PC-9 (cell line): ENCODE data around the gene DPEP3. TPM values are rescaled to one million over a fixed set of nuclear protein-coding genes. Genes with fewer than 3 reads are reported as not detected.

ENCODE experiments used
- BruUV-seq: library from RNA; stranded (reverse); fragments of 400-500 nt; replicated peaks from 2 replicates; lab custom pipeline; 2021; lab: Mats Ljungman, UMichigan
- CTCF ChIA-PET: fragments of 300-600 bp; sonication (Branson Sonifier 250); formaldehyde crosslinking; loops from one replicate; lab custom pipeline; 2022; ENCODE audit warnings: antibody characterized with exemption; lab: Charles Lee
- POLR2A ChIA-PET: fragments of 300-600 bp; sonication (Branson Sonifier 250); formaldehyde crosslinking; loops from one replicate; lab custom pipeline; 2022; ENCODE audit warnings: antibody characterized with exemption; ENCODE audit not compliant: unreplicated experiment; lab: Charles Lee
- DNase-seq, 2 experiments: peaks; one replicate each; pipeline versions ENCODE4 v3.0.0 to v3.0.0-alpha.2; 2015 to 2022; ENCODE audit warnings: mixed read lengths in 1 of 2
- H2AFZ ChIP-seq: fragments of 200-600 bp; sonication (generic); 2 replicates; pipeline ENCODE4 v1.8.1; 2017; ENCODE audit warnings: antibody characterized with exemption
- H3F3A ChIP-seq: fragments of 200-600 bp; sonication (generic); 2 replicates; pipeline ENCODE4 v1.8.1; 2017; ENCODE audit warnings: antibody characterized with exemption, mild to moderate bottlenecking, low read depth; ENCODE audit not compliant: insufficient read depth
- H3K27ac ChIP-seq: fragments of 200-600 bp; sonication (generic); 2 replicates; pipeline ENCODE4 v1.6.1; 2016; ENCODE audit warnings: mixed run types
- H3K27me3 ChIP-seq: fragments of 200-600 bp; sonication (generic); 2 replicates; pipeline ENCODE4 v1.6.1; 2016; ENCODE audit warnings: low read depth, mixed run types; ENCODE audit not compliant: insufficient read depth
- H3K36me3 ChIP-seq: fragments of 200-600 bp; sonication (generic); 2 replicates; pipeline ENCODE4 v1.6.1; 2016; ENCODE audit warnings: low read depth, mixed run types
- H3K4me1 ChIP-seq: fragments of 200-600 bp; sonication (generic); replicated peaks from 2 replicates; pipeline ENCODE4 v1.6.1; 2016; ENCODE audit warnings: mixed run types; ENCODE audit not compliant: insufficient read depth
- H3K4me2 ChIP-seq: fragments of 200-600 bp; sonication (generic); 2 replicates; pipeline ENCODE4 v1.6.1; 2017; ENCODE audit warnings: mixed run types
- H3K4me3 ChIP-seq: fragments of 200-600 bp; sonication (generic); 2 replicates; pipeline ENCODE4 v1.6.1; 2016; ENCODE audit warnings: mixed run types
- H3K79me2 ChIP-seq: fragments of 200-600 bp; sonication (generic); 2 replicates; pipeline ENCODE4 v1.6.1; 2017; ENCODE audit warnings: low read depth, mixed run types
- H3K9me2 ChIP-seq: fragments of 200-600 bp; sonication (generic); 2 replicates; pipeline ENCODE4 v1.8.1; 2017; ENCODE audit warnings: mild to moderate bottlenecking; ENCODE audit not compliant: insufficient read depth
- H3K9me3 ChIP-seq: fragments of 200-600 bp; sonication (generic); 2 replicates; pipeline ENCODE4 v1.8.1; 2016; ENCODE audit warnings: low read depth; ENCODE audit not compliant: insufficient read depth
- H4K20me1 ChIP-seq: fragments of 200-600 bp; sonication (generic); 2 replicates; pipeline ENCODE4 v1.8.1; 2017; ENCODE audit not compliant: insufficient read depth
- EZH2 ChIP-seq: fragments of 200-600 bp; sonication (generic); IDR thresholded peaks from 2 replicates; pipeline ENCODE4 v1.8.0; 2017; ENCODE audit warnings: antibody characterized with exemption, low read depth
- intact Hi-C: fragments of 100-400 bp; cut with micrococcal nuclease; formaldehyde crosslinking; loops from one replicate; pipeline ENCODE4 v1.10.0; 2022; ENCODE audit not compliant: unreplicated experiment
- total RNA-seq: library from RNA; stranded (reverse); gene quantifications from 2 replicates; pipeline ENCODE4 v1.2.3, GENCODE V29; 2021
- TF ChIP-seq, protein P1 (sequence below): fragments of 200-600 bp; sonication (generic); conservative IDR thresholded peaks from 2 replicates; pipeline ENCODE4 v1.6.1; 2017; ENCODE audit warnings: mixed run types, antibody characterized with exemption, mild to moderate bottlenecking, moderate library complexity

The DPEP3 gene
- total RNA-seq, 1 experiment from 2014 or later, result not detected

DNA sequence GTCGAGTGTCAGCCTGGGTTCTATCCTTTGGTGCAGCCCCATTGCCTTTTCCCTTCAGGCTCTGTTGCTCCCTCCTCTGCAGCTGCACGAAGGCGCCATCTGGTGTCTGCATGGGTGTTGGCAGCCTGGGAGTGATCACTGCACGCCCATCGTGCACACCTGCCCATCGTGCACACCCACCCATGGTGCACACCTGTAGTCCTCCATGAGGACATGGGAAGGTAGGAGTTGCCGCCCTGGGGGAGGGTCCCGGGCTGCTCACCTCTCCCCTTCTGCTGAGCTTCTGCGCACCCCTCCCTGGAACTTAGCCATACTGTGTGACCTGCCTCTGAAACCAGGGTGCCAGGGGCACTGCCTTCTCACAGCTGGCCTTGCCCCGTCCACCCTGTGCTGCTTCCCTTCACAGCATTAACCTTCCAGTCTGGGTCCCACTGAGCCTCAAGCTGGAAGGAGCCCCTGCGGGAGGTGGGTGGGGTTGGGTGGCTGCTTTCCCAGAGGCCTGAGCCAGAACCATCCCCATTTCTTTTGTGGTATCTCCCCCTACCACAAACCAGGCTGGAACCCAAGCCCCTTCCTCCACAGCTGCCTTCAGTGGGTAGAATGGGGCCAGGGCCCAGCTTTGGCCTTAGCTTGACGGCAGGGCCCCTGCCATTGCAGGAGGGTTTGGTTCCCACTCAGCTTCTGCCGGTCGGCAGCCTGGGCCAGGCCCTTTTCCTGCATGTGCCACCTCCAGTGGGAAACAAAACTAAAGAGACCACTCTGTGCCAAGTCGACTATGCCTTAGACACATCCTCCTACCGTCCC is 51.5 kb downstream of the DPEP3 start:
- intact Hi-C loops, result loop anchor here (1.0 to 5.0 kb wide), 4 partner anchors 36 to 407 kb away; partner anchors contain the start of gene PSKH1
- H3K9me2 ChIP-seq, result no peaks in the 10 kb centered on the region
- H3K9me3 ChIP-seq, result no peaks in the 10 kb centered on the region
- no TSS peak for BruUV-seq
- H3K4me3 ChIP-seq, result no peak overlapping the region
- peak in 1 of 2 experiments; percentile 64 for DNase-seq
- no peaks in the 10 kb centered on the region for H3K27me3 ChIP-seq
- no peaks in the 10 kb centered on the region for H3K79me2 ChIP-seq
- ChIA-PET POLR2A (no interaction called here), CTCF (interaction anchor here (0.6 kb wide), 1 partner anchor 103 kb away, joined by 3 read pairs; no protein-coding TSS in a partner anchor)
- no peak for TF ChIP-seq EZH2
- TF ChIP-seq, protein P1, sequence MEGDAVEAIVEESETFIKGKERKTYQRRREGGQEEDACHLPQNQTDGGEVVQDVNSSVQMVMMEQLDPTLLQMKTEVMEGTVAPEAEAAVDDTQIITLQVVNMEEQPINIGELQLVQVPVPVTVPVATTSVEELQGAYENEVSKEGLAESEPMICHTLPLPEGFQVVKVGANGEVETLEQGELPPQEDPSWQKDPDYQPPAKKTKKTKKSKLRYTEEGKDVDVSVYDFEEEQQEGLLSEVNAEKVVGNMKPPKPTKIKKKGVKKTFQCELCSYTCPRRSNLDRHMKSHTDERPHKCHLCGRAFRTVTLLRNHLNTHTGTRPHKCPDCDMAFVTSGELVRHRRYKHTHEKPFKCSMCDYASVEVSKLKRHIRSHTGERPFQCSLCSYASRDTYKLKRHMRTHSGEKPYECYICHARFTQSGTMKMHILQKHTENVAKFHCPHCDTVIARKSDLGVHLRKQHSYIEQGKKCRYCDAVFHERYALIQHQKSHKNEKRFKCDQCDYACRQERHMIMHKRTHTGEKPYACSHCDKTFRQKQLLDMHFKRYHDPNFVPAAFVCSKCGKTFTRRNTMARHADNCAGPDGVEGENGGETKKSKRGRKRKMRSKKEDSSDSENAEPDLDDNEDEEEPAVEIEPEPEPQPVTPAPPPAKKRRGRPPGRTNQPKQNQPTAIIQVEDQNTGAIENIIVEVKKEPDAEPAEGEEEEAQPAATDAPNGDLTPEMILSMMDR, result peak; percentile 90
- peaks cover 33% of the 10 kb centered on the region for H4K20me1 ChIP-seq
- no peak overlapping the region for H3K4me2 ChIP-seq
- peaks cover 5% of the 10 kb centered on the region; the same call in 1 of the 2 replicates for H3F3A ChIP-seq
- H3K27ac ChIP-seq, result no peak overlapping the region
- H2AFZ ChIP-seq, result no peak overlapping the region
- no peaks in the 10 kb centered on the region for H3K4me1 ChIP-seq
- no peaks in the 10 kb centered on the region for H3K36me3 ChIP-seq

DNA sequence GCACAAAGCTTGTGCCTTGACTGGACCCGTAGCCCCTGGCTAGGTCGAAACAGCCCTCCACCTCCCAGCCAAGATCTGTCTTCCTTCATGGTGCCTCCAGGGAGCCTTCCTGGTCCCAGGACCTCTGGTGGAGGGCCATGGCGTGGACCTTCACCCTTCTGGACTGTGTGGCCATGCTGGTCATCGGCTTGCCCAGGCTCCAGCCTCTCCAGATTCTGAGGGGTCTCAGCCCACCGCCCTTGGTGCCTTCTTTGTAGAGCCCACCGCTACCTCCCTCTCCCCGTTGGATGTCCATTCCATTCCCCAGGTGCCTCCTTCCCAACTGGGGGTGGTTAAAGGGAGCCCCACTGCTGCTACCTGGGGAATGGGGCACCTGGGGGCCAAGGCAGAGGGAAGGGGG is 52.2 kb downstream of the DPEP3 start:
- Histone ChIP-seq H3F3A (peaks cover 5% of the 10 kb centered on the region; the same call in 1 of the 2 replicates), H3K36me3 (no peaks in the 10 kb centered on the region), H3K4me3 (no peak overlapping the region), H3K27me3 (no peaks in the 10 kb centered on the region), H3K9me3 (no peaks in the 10 kb centered on the region), H4K20me1 (peaks cover 33% of the 10 kb centered on the region), H3K27ac (no peak overlapping the region), H3K4me2 (no peak overlapping the region), H2AFZ (no peak overlapping the region), H3K9me2 (no peaks in the 10 kb centered on the region), H3K79me2 (no peaks in the 10 kb centered on the region), H3K4me1 (no peaks in the 10 kb centered on the region)
- BruUV-seq, result no TSS peak
- ChIA-PET CTCF (no interaction called here), POLR2A (no interaction called here)
- no peak for DNase-seq
- intact Hi-C loops, result loop anchor here (1.0 to 5.0 kb wide), 4 partner anchors 36 to 407 kb away; partner anchors contain the start of gene PSKH1
- TF ChIP-seq, protein P1, result no peak
- TF ChIP-seq EZH2, result no peak

DNA sequence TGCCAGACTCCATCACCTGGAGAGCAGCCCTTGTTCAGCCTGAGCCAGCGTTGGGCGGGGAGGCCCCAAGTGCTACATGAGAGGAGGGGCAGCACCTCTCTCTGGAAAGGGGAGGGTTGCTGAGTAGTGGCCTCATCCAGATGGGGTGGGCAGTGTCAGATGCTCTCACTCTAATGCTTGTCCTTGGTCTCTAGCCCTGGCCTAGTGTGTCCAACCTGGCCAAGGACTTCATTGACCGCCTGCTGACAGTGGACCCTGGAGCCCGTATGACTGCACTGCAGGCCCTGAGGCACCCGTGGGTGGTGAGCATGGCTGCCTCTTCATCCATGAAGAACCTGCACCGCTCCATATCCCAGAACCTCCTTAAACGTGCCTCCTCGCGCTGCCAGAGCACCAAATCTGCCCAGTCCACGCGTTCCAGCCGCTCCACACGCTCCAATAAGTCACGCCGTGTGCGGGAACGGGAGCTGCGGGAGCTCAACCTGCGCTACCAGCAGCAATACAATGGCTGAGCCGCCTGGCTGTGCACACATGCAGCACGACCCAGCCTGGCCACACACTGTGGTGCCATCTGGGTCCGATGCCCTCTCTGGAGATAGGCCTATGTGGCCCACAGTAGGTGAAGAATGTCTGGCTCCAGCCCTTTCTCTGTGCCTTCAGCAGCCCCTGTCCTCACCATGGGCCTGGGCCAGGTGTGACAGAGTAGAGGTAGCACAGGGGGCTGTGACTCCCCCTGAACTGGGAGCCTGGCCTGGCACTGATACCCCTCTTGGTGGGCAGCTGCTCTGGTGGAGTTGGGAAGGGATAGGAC is 53.0 kb downstream of the DPEP3 start:
- Histone ChIP-seq H3F3A (peaks cover 5% of the 10 kb centered on the region; the same call in 1 of the 2 replicates), H3K36me3 (no peaks in the 10 kb centered on the region), H3K4me3 (no peak overlapping the region), H2AFZ (no peak overlapping the region), H3K9me2 (no peaks in the 10 kb centered on the region), H3K4me2 (no peak overlapping the region), H3K27ac (no peak overlapping the region), H3K79me2 (no peaks in the 10 kb centered on the region), H3K9me3 (no peaks in the 10 kb centered on the region), H3K4me1 (no peaks in the 10 kb centered on the region), H3K27me3 (no peaks in the 10 kb centered on the region), H4K20me1 (peaks cover 33% of the 10 kb centered on the region)
- intact Hi-C loops, result loop anchor here (5.0 kb wide), 1 partner anchor 35 kb away; the partner anchor contains the start of gene PSKH1
- TF ChIP-seq, protein P1, result no peak
- no peak for TF ChIP-seq EZH2
- DNase-seq, result no peak
- POLR2A ChIA-PET, result no interaction called here
- CTCF ChIA-PET, result no interaction called here
- BruUV-seq, result no TSS peak
